ENCODE data around the gene C8B. TPM values are rescaled to one million over a fixed set of nuclear protein-coding genes. Genes with fewer than 3 reads are reported as not detected.

C8B gene
- total RNA-seq, 6 donors from 2014 or later = 0.26 to 9.6 (median 0.98) TPM; not detected in 1

DNA sequence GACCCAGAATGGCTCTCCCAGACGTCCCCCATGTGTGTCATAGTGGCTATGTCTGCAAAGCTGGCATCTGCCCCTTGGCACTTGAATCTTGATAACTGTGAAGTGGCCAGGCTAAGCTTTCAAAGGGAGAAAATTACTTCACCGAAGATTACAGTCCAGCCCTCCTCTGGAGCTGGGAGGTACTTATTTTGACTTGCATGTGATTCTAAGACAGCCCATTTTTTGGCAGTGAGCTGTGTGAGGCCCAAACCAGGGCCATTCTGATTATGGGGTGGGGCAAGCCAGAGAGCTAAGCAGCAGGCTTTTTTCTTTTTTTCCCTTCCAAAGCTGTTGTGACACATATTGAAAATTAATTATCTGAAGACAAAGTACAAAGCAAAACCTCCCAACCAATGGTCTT is 42.1 kb upstream of the C8B start:
- Histone ChIP-seq H3K4me3 (no peak overlapping the region), H3K9me3 (no peaks in the 10 kb centered on the region), H3K27ac (no peak overlapping the region), H3K36me3 (no peaks in the 10 kb centered on the region), H3K4me1 (no peaks in the 10 kb centered on the region), H3K27me3 (no peaks in the 10 kb centered on the region)
- TF ChIP-seq POLR2AphosphoS5 (IDR thresholded peaks at IDR 0.05) (no peak), POLR2A (IDR thresholded peaks at IDR 0.05) (no peak), EP300 (IDR thresholded peaks at IDR 0.05) (no peak)
- TF ChIP-seq, protein P1, sequence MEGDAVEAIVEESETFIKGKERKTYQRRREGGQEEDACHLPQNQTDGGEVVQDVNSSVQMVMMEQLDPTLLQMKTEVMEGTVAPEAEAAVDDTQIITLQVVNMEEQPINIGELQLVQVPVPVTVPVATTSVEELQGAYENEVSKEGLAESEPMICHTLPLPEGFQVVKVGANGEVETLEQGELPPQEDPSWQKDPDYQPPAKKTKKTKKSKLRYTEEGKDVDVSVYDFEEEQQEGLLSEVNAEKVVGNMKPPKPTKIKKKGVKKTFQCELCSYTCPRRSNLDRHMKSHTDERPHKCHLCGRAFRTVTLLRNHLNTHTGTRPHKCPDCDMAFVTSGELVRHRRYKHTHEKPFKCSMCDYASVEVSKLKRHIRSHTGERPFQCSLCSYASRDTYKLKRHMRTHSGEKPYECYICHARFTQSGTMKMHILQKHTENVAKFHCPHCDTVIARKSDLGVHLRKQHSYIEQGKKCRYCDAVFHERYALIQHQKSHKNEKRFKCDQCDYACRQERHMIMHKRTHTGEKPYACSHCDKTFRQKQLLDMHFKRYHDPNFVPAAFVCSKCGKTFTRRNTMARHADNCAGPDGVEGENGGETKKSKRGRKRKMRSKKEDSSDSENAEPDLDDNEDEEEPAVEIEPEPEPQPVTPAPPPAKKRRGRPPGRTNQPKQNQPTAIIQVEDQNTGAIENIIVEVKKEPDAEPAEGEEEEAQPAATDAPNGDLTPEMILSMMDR (IDR thresholded peaks at IDR 0.05) = no peak
- WGBS, 2 donors = 26 to 35% methylated on average over 2 of the region's 2 CpGs
- DNase-seq = no peak
- ATAC-seq (ENCODE audit: low FRiP score in 2 of 2) = no peak

DNA sequence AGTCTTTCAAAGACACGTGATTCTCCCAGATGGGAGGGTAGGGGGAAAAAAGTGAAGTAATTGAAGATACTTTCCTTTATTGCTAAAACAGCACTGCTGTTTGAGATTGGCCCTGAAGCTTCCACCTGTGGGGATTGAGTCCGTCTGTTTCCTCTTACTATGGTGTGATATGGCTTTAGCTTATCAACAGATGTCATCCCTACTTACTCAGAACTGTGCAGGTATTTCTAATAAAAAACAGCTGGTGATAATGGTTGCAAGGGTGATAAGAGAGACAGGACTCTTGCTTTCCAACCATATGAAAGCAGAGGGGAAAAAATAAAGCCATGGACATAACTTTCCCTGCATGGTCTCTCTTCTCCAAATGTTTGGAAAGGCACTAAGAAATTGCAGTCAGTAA is 41.7 kb upstream of the C8B start:
- Histone ChIP-seq H3K27ac (no peak overlapping the region), H3K36me3 (no peaks in the 10 kb centered on the region), H3K27me3 (no peaks in the 10 kb centered on the region), H3K4me3 (no peak overlapping the region), H3K4me1 (no peaks in the 10 kb centered on the region), H3K9me3 (no peaks in the 10 kb centered on the region)
- no peak for DNase-seq
- WGBS, 2 donors = 62 to 79% methylated on average over 2 of the region's 2 CpGs
- ATAC-seq (ENCODE audit: low FRiP score in 2 of 2) = no peak
- TF ChIP-seq EP300 (IDR thresholded peaks at IDR 0.05) (no peak), POLR2AphosphoS5 (IDR thresholded peaks at IDR 0.05) (no peak), POLR2A (IDR thresholded peaks at IDR 0.05) (no peak)
- TF ChIP-seq, protein P1 (IDR thresholded peaks at IDR 0.05) = no peak

DNA sequence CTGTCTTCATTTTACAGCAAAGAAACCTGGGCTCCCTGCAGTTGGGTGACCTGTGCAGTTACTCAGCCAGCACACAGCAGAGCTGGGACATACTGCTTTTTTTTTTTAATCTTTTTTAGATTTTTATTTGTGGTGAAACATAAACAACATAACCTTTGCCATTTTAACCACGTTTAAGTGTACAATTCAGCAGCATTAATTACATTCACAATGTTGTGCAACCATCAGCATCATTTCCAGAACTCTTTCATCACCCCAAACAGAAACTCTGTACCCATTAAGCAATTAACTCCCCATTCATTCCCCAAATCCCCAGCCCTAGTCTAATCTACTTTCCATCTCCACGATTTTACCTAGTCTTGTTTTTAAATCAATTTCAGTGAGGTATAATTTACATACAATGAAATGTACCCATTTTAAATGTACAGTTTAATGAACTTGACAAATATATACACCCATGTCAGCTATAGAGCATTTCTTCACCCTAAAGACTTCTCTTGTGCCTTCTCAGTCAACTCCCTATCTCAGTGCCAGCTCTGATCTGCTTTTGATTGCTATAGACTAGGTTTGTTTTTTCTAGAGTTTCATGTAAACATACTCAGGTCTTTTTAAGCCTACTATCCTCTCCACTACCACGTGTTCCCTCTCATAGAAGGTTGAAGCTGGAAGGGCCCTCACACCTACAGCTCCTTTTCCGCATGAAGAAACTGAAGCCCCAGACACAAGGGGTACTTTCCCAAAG is 37.8 kb upstream of the C8B start:
- no peak overlapping the region for H3K27ac ChIP-seq
- DNase-seq (no peak), ATAC-seq (ENCODE audit: low FRiP score in 2 of 2) (no peak)
- no peaks in the 10 kb centered on the region for H3K9me3 ChIP-seq
- H3K4me1 ChIP-seq = no peaks in the 10 kb centered on the region
- no peak overlapping the region for H3K4me3 ChIP-seq
- no peaks in the 10 kb centered on the region for H3K27me3 ChIP-seq
- TF ChIP-seq, protein P1 (IDR thresholded peaks at IDR 0.05) = no peak
- TF ChIP-seq POLR2AphosphoS5 (IDR thresholded peaks at IDR 0.05) = no peak
- TF ChIP-seq POLR2A (IDR thresholded peaks at IDR 0.05) = no peak
- TF ChIP-seq EP300 (IDR thresholded peaks at IDR 0.05) = no peak
- 46 to 52% methylated on average over 4 of the region's 4 CpGs for WGBS, 2 donors
- no peaks in the 10 kb centered on the region for H3K36me3 ChIP-seq

DNA sequence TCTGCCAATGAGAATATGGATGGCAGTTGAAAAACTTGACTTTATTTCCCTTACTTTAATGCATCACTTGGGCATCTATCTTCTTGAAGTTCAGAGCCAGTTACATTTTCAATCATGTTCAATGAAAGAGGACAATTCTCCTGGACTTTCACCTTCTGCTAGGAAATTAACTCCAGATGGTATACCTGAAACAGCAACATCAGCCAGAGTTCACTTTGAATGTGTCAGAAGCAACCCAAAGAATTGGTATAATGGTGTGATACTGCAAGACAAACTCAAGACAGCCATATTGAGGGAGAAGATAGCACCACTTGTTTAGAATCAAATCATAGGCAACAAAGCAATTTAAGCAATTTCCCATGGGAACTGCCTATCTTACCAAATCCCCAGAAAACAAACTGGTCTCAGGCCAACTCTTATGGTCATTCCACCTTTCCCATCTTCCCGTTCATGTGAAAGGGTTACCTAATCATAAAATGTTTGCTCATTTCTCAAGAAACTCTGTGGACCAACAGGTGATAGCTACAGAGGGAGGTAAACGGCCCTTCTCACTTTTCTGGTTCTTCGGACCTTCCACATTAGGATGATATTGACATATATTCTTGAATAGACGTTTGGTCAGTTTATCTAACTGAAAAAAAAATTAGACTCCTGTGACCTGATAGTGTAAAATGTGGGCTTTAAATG is 29.7 kb upstream of the C8B start:
- Histone ChIP-seq H3K27me3 (no peaks in the 10 kb centered on the region), H3K4me1 (no peaks in the 10 kb centered on the region), H3K9me3 (no peaks in the 10 kb centered on the region), H3K36me3 (no peaks in the 10 kb centered on the region), H3K27ac (no peak overlapping the region), H3K4me3 (no peak overlapping the region)
- no peak for ATAC-seq (ENCODE audit: low FRiP score in 2 of 2)
- no peak for DNase-seq
- TF ChIP-seq, protein P1 (IDR thresholded peaks at IDR 0.05) = no peak
- no peak for TF ChIP-seq EP300 (IDR thresholded peaks at IDR 0.05)
- no peak for TF ChIP-seq POLR2AphosphoS5 (IDR thresholded peaks at IDR 0.05)
- TF ChIP-seq POLR2A (IDR thresholded peaks at IDR 0.05) = no peak
- WGBS, 2 donors = 54 to 78% methylated on average over 4 of the region's 4 CpGs
